ENCODE measurements around the gene MICB.
A peak's percentile ranks its signal among the peaks of the same experiment; 100 is the strongest.
"Not testable (repeated sequence)": the region's sequence is repeated elsewhere in the genome, so short reads cannot be mapped to it uniquely, and the experiment has no call there.

The MICB gene

GRCh38 chr6:31493550-31493874 is 4.4 kb upstream of the MICB start:
- H3K36me3 ChIP-seq (ENCODE audit: control insufficient read depth in 4 of 4, insufficient read depth in 4 of 4, low read length in 3 of 4); POLR2A ChIA-PET; H3K27me3 ChIP-seq (replicated peaks in 2 of 5; ENCODE audit: control insufficient read depth in 4 of 5, insufficient read depth in 5 of 5, low read length in 4 of 5); H3K27ac ChIP-seq (ENCODE audit: insufficient read depth in 1 of 2, low read depth in 1 of 2, low read length in 2 of 2, poor library complexity in 1 of 2, severe bottlenecking in 2 of 2); DNase-seq; H3K9me3 ChIP-seq (ENCODE audit: control extremely low read depth in 1 of 5, control insufficient read depth in 4 of 5, insufficient read depth in 2 of 5, low read depth in 1 of 5, low read length in 4 of 5): not testable (repeated sequence)
- CTCF ChIA-PET, result interaction anchor here (0.7 to 3.6 kb wide), 7 partner anchors 25 to 259 kb away, joined by 3 to 17 read pairs (median 3); partner anchors contain the start of gene DDX39B
- Histone ChIP-seq H3K4me1 (ENCODE audit: control extremely low read depth in 1 of 4, control insufficient read depth in 4 of 4, insufficient read depth in 4 of 4, low read length in 3 of 4) (peaks cover 9 to 38% (median 31%) of the 10 kb centered on the region in 4 experiments), H3K4me3 (ENCODE audit: control insufficient read depth in 1 of 7, extremely low read depth in 1 of 7, insufficient read depth in 4 of 7, low read depth in 2 of 7, low read length in 6 of 7) (peak overlapping the region; percentile 82 to 92 (median 89))
- WGBS (ENCODE audit: insufficient coverage), result 0% methylated on average over 2 of the region's 2 CpGs

GRCh38 chr6:31493875-31494694 is 3.9 kb upstream of the MICB start:
- H3K27ac ChIP-seq (ENCODE audit: insufficient read depth in 1 of 2, low read depth in 1 of 2, low read length in 2 of 2, poor library complexity in 1 of 2, severe bottlenecking in 2 of 2), result peak overlapping the region in 1 of 2 experiments; percentile 81
- DNase-seq, result peak; percentile 63 to 73 (median 71)
- CTCF ChIA-PET, result interaction anchor here (0.7 to 3.6 kb wide), 7 partner anchors 26 to 105 kb away, joined by 3 to 17 read pairs (median 4); partner anchors contain the start of gene DDX39B
- POLR2A ChIA-PET, result no interaction called here
- H3K36me3 ChIP-seq (ENCODE audit: control insufficient read depth in 4 of 4, insufficient read depth in 4 of 4, low read length in 3 of 4), result no peaks in the 10 kb centered on the region
- no peaks in the 10 kb centered on the region for H3K9me3 ChIP-seq (ENCODE audit: control extremely low read depth in 1 of 5, control insufficient read depth in 4 of 5, insufficient read depth in 2 of 5, low read depth in 1 of 5, low read length in 4 of 5)
- WGBS (ENCODE audit: insufficient coverage), result 0% methylated on average over 51 of the region's 58 CpGs
- no peaks in the 10 kb centered on the region for H3K27me3 ChIP-seq (replicated peaks in 2 of 5; ENCODE audit: control insufficient read depth in 4 of 5, insufficient read depth in 5 of 5, low read length in 4 of 5)
- peaks cover 9 to 43% (median 33%) of the 10 kb centered on the region in 4 experiments for H3K4me1 ChIP-seq (ENCODE audit: control extremely low read depth in 1 of 4, control insufficient read depth in 4 of 4, insufficient read depth in 4 of 4, low read length in 3 of 4)
- peak overlapping the region; percentile 82 to 92 (median 89) for H3K4me3 ChIP-seq (ENCODE audit: control insufficient read depth in 1 of 7, extremely low read depth in 1 of 7, insufficient read depth in 4 of 7, low read depth in 2 of 7, low read length in 6 of 7)

GRCh38 chr6:31495580-31495979 is 2.4 kb upstream of the MICB start:
- CTCF ChIA-PET, result interaction anchor here (1.1 to 3.6 kb wide), 2 partner anchors 45 to 103 kb away, joined by 4 to 17 read pairs; partner anchors contain the start of gene DDX39B
- H3K27me3 ChIP-seq (replicated peaks in 2 of 5; ENCODE audit: control insufficient read depth in 4 of 5, insufficient read depth in 5 of 5, low read length in 4 of 5), result no peaks in the 10 kb centered on the region
- H3K4me3 ChIP-seq (ENCODE audit: control insufficient read depth in 1 of 7, extremely low read depth in 1 of 7, insufficient read depth in 4 of 7, low read depth in 2 of 7, low read length in 6 of 7), result peak overlapping the region in 4 of 7 experiments; percentile 87 to 90 (median 90)
- peak overlapping the region in 1 of 2 experiments; percentile 81 for H3K27ac ChIP-seq (ENCODE audit: insufficient read depth in 1 of 2, low read depth in 1 of 2, low read length in 2 of 2, poor library complexity in 1 of 2, severe bottlenecking in 2 of 2)
- DNase-seq, result no peak
- 94% methylated on average over 1 of the region's 2 CpGs for WGBS (ENCODE audit: insufficient coverage)
- peaks cover 9 to 43% (median 33%) of the 10 kb centered on the region in 4 experiments for H3K4me1 ChIP-seq (ENCODE audit: control extremely low read depth in 1 of 4, control insufficient read depth in 4 of 4, insufficient read depth in 4 of 4, low read length in 3 of 4)
- no peaks in the 10 kb centered on the region for H3K36me3 ChIP-seq (ENCODE audit: control insufficient read depth in 4 of 4, insufficient read depth in 4 of 4, low read length in 3 of 4)
- H3K9me3 ChIP-seq (ENCODE audit: control extremely low read depth in 1 of 5, control insufficient read depth in 4 of 5, insufficient read depth in 2 of 5, low read depth in 1 of 5, low read length in 4 of 5), result no peaks in the 10 kb centered on the region
- POLR2A ChIA-PET, result interaction anchor here (0.6 to 1.1 kb wide), 2 partner anchors 156 to 299 kb away, joined by 3 read pairs; no protein-coding TSS in a partner anchor

- H3K36me3 ChIP-seq (ENCODE audit: control insufficient read depth in 4 of 4, insufficient read depth in 4 of 4, low read length in 3 of 4); H3K27ac ChIP-seq (ENCODE audit: insufficient read depth in 1 of 2, low read depth in 1 of 2, low read length in 2 of 2, poor library complexity in 1 of 2, severe bottlenecking in 2 of 2); H3K9me3 ChIP-seq (ENCODE audit: control extremely low read depth in 1 of 5, control insufficient read depth in 4 of 5, insufficient read depth in 2 of 5, low read depth in 1 of 5, low read length in 4 of 5); POLR2A ChIA-PET; H3K27me3 ChIP-seq (replicated peaks in 2 of 5; ENCODE audit: control insufficient read depth in 4 of 5, insufficient read depth in 5 of 5, low read length in 4 of 5); DNase-seq: not testable (repeated sequence)
- Histone ChIP-seq H3K4me1 (ENCODE audit: control extremely low read depth in 1 of 4, control insufficient read depth in 4 of 4, insufficient read depth in 4 of 4, low read length in 3 of 4) (peaks cover 9 to 41% (median 32%) of the 10 kb centered on the region in 4 experiments), H3K4me3 (ENCODE audit: control insufficient read depth in 1 of 7, extremely low read depth in 1 of 7, insufficient read depth in 4 of 7, low read depth in 2 of 7, low read length in 6 of 7) (peak overlapping the region in 3 of 7 experiments; percentile 77 to 90 (median 77))
- CTCF ChIA-PET, result interaction anchor here (0.6 to 1.7 kb wide), 2 partner anchors 29 to 50 kb away, joined by 3 to 6 read pairs; partner anchors contain the start of genes ATP6V1G2 and NFKBIL1
- 66% methylated on average over 4 of the region's 4 CpGs for WGBS (ENCODE audit: insufficient coverage)
Measured at GRCh38 chr6:31496826-31497225, 1.1 kb upstream of the MICB start.

GRCh38 chr6:31498748-31499147 is 803 bp downstream of the MICB start:
- Histone ChIP-seq H3K4me3 (ENCODE audit: control insufficient read depth in 1 of 7, extremely low read depth in 1 of 7, insufficient read depth in 4 of 7, low read depth in 2 of 7, low read length in 6 of 7) (peak overlapping the region in 6 of 7 experiments; percentile 15 to 77 (median 42)), H3K9me3 (ENCODE audit: control extremely low read depth in 1 of 5, control insufficient read depth in 4 of 5, insufficient read depth in 2 of 5, low read depth in 1 of 5, low read length in 4 of 5) (no peaks in the 10 kb centered on the region), H3K4me1 (ENCODE audit: control extremely low read depth in 1 of 4, control insufficient read depth in 4 of 4, insufficient read depth in 4 of 4, low read length in 3 of 4) (peaks cover 9 to 34% (median 30%) of the 10 kb centered on the region in 4 experiments), H3K27ac (ENCODE audit: insufficient read depth in 1 of 2, low read depth in 1 of 2, low read length in 2 of 2, poor library complexity in 1 of 2, severe bottlenecking in 2 of 2) (no peak overlapping the region), H3K36me3 (ENCODE audit: control insufficient read depth in 4 of 4, insufficient read depth in 4 of 4, low read length in 3 of 4) (no peaks in the 10 kb centered on the region), H3K27me3 (replicated peaks in 2 of 5; ENCODE audit: control insufficient read depth in 4 of 5, insufficient read depth in 5 of 5, low read length in 4 of 5) (no peaks in the 10 kb centered on the region)
- DNase-seq, result no peak
- WGBS (ENCODE audit: insufficient coverage), result 27% methylated on average over 17 of the region's 21 CpGs
- CTCF ChIA-PET, result no interaction called here
- POLR2A ChIA-PET, result interaction anchor here (1.7 kb wide), 1 partner anchor 42 kb away, joined by 7 read pairs; the partner anchor contains the start of gene DDX39B

GRCh38 chr6:31499648-31500047 is 1.7 kb downstream of the MICB start:
- POLR2A ChIA-PET, result interaction anchor here (0.6 to 1.7 kb wide), 2 partner anchors 42 to 303 kb away, joined by 3 to 7 read pairs; partner anchors contain the start of gene DDX39B
- H3K4me1 ChIP-seq (ENCODE audit: control extremely low read depth in 1 of 4, control insufficient read depth in 4 of 4, insufficient read depth in 4 of 4, low read length in 3 of 4), result peaks cover 9 to 34% (median 29%) of the 10 kb centered on the region in 4 experiments
- H3K27me3 ChIP-seq (replicated peaks in 2 of 5; ENCODE audit: control insufficient read depth in 4 of 5, insufficient read depth in 5 of 5, low read length in 4 of 5); H3K36me3 ChIP-seq (ENCODE audit: control insufficient read depth in 4 of 4, insufficient read depth in 4 of 4, low read length in 3 of 4); CTCF ChIA-PET; H3K9me3 ChIP-seq (ENCODE audit: control extremely low read depth in 1 of 5, control insufficient read depth in 4 of 5, insufficient read depth in 2 of 5, low read depth in 1 of 5, low read length in 4 of 5); H3K4me3 ChIP-seq (ENCODE audit: control insufficient read depth in 1 of 7, extremely low read depth in 1 of 7, insufficient read depth in 4 of 7, low read depth in 2 of 7, low read length in 6 of 7); DNase-seq; H3K27ac ChIP-seq (ENCODE audit: insufficient read depth in 1 of 2, low read depth in 1 of 2, low read length in 2 of 2, poor library complexity in 1 of 2, severe bottlenecking in 2 of 2): not testable (repeated sequence)
- WGBS (ENCODE audit: insufficient coverage), result no CpG with 5 or more reads among the region's 2 CpGs

GRCh38 chr6:31502586-31502985 is 4.6 kb downstream of the MICB start:
- ChIA-PET CTCF (interaction anchor here (1.5 kb wide), 1 partner anchor 22 kb away, joined by 4 read pairs; no protein-coding TSS in a partner anchor), POLR2A (no interaction called here)
- H3K9me3 ChIP-seq (ENCODE audit: control extremely low read depth in 1 of 5, control insufficient read depth in 4 of 5, insufficient read depth in 2 of 5, low read depth in 1 of 5, low read length in 4 of 5), result no peaks in the 10 kb centered on the region
- H3K27me3 ChIP-seq (replicated peaks in 2 of 5; ENCODE audit: control insufficient read depth in 4 of 5, insufficient read depth in 5 of 5, low read length in 4 of 5), result no peaks in the 10 kb centered on the region
- no peak overlapping the region for H3K27ac ChIP-seq (ENCODE audit: insufficient read depth in 1 of 2, low read depth in 1 of 2, low read length in 2 of 2, poor library complexity in 1 of 2, severe bottlenecking in 2 of 2)
- no peak overlapping the region for H3K4me3 ChIP-seq (ENCODE audit: control insufficient read depth in 1 of 7, extremely low read depth in 1 of 7, insufficient read depth in 4 of 7, low read depth in 2 of 7, low read length in 6 of 7)
- H3K36me3 ChIP-seq (ENCODE audit: control insufficient read depth in 4 of 4, insufficient read depth in 4 of 4, low read length in 3 of 4), result peaks cover 4 to 21% (median 17%) of the 10 kb centered on the region in 4 experiments
- H3K4me1 ChIP-seq (ENCODE audit: control extremely low read depth in 1 of 4, control insufficient read depth in 4 of 4, insufficient read depth in 4 of 4, low read length in 3 of 4), result peaks cover 0 to 9% (median 7%) of the 10 kb centered on the region in 4 experiments
- DNase-seq, result no peak

Data from common myeloid progenitor, CD34-positive (primary cell).